ENCODE results near the gene CCDC14.

GRCh38 chr3:123878807-123879206 lies 82.2 kb downstream of the CCDC14 start:
- TF ChIP-seq, protein P1, sequence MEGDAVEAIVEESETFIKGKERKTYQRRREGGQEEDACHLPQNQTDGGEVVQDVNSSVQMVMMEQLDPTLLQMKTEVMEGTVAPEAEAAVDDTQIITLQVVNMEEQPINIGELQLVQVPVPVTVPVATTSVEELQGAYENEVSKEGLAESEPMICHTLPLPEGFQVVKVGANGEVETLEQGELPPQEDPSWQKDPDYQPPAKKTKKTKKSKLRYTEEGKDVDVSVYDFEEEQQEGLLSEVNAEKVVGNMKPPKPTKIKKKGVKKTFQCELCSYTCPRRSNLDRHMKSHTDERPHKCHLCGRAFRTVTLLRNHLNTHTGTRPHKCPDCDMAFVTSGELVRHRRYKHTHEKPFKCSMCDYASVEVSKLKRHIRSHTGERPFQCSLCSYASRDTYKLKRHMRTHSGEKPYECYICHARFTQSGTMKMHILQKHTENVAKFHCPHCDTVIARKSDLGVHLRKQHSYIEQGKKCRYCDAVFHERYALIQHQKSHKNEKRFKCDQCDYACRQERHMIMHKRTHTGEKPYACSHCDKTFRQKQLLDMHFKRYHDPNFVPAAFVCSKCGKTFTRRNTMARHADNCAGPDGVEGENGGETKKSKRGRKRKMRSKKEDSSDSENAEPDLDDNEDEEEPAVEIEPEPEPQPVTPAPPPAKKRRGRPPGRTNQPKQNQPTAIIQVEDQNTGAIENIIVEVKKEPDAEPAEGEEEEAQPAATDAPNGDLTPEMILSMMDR (conservative IDR thresholded peaks at IDR 0.05; ENCODE audit: low read depth in 2 of 2), result no peak
- TF ChIP-seq POLR2AphosphoS5 (IDR thresholded peaks at IDR 0.05; ENCODE audit: low read depth), result no peak
- TF ChIP-seq EZH2 (IDR thresholded peaks at IDR 0.05; ENCODE audit: low read depth, unreplicated experiment), result no peak
- TF ChIP-seq EZH2phosphoT487 (IDR thresholded peaks at IDR 0.05; ENCODE audit: unreplicated experiment), result no peak
- TF ChIP-seq STAT1 (IDR thresholded peaks at IDR 0.05; ENCODE audit: unreplicated experiment), result no peak
- TF ChIP-seq ZNF331 (CRISPR knock-in tag; IDR thresholded peaks at IDR 0.05; ENCODE audit: low read depth), result no peak
- TF ChIP-seq ETS1 (IDR thresholded peaks at IDR 0.05), result no peak
- TF ChIP-seq, protein P2, sequence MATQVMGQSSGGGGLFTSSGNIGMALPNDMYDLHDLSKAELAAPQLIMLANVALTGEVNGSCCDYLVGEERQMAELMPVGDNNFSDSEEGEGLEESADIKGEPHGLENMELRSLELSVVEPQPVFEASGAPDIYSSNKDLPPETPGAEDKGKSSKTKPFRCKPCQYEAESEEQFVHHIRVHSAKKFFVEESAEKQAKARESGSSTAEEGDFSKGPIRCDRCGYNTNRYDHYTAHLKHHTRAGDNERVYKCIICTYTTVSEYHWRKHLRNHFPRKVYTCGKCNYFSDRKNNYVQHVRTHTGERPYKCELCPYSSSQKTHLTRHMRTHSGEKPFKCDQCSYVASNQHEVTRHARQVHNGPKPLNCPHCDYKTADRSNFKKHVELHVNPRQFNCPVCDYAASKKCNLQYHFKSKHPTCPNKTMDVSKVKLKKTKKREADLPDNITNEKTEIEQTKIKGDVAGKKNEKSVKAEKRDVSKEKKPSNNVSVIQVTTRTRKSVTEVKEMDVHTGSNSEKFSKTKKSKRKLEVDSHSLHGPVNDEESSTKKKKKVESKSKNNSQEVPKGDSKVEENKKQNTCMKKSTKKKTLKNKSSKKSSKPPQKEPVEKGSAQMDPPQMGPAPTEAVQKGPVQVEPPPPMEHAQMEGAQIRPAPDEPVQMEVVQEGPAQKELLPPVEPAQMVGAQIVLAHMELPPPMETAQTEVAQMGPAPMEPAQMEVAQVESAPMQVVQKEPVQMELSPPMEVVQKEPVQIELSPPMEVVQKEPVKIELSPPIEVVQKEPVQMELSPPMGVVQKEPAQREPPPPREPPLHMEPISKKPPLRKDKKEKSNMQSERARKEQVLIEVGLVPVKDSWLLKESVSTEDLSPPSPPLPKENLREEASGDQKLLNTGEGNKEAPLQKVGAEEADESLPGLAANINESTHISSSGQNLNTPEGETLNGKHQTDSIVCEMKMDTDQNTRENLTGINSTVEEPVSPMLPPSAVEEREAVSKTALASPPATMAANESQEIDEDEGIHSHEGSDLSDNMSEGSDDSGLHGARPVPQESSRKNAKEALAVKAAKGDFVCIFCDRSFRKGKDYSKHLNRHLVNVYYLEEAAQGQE (IDR thresholded peaks at IDR 0.05; ENCODE audit: unreplicated experiment), result no peak
- TF ChIP-seq CREB1 (CRISPR knock-in tag; IDR thresholded peaks at IDR 0.05; ENCODE audit: low read depth), result no peak
- no peak for TF ChIP-seq NANOG (IDR thresholded peaks at IDR 0.05; ENCODE audit: borderline replicate concordance)
- TF ChIP-seq, protein P3, sequence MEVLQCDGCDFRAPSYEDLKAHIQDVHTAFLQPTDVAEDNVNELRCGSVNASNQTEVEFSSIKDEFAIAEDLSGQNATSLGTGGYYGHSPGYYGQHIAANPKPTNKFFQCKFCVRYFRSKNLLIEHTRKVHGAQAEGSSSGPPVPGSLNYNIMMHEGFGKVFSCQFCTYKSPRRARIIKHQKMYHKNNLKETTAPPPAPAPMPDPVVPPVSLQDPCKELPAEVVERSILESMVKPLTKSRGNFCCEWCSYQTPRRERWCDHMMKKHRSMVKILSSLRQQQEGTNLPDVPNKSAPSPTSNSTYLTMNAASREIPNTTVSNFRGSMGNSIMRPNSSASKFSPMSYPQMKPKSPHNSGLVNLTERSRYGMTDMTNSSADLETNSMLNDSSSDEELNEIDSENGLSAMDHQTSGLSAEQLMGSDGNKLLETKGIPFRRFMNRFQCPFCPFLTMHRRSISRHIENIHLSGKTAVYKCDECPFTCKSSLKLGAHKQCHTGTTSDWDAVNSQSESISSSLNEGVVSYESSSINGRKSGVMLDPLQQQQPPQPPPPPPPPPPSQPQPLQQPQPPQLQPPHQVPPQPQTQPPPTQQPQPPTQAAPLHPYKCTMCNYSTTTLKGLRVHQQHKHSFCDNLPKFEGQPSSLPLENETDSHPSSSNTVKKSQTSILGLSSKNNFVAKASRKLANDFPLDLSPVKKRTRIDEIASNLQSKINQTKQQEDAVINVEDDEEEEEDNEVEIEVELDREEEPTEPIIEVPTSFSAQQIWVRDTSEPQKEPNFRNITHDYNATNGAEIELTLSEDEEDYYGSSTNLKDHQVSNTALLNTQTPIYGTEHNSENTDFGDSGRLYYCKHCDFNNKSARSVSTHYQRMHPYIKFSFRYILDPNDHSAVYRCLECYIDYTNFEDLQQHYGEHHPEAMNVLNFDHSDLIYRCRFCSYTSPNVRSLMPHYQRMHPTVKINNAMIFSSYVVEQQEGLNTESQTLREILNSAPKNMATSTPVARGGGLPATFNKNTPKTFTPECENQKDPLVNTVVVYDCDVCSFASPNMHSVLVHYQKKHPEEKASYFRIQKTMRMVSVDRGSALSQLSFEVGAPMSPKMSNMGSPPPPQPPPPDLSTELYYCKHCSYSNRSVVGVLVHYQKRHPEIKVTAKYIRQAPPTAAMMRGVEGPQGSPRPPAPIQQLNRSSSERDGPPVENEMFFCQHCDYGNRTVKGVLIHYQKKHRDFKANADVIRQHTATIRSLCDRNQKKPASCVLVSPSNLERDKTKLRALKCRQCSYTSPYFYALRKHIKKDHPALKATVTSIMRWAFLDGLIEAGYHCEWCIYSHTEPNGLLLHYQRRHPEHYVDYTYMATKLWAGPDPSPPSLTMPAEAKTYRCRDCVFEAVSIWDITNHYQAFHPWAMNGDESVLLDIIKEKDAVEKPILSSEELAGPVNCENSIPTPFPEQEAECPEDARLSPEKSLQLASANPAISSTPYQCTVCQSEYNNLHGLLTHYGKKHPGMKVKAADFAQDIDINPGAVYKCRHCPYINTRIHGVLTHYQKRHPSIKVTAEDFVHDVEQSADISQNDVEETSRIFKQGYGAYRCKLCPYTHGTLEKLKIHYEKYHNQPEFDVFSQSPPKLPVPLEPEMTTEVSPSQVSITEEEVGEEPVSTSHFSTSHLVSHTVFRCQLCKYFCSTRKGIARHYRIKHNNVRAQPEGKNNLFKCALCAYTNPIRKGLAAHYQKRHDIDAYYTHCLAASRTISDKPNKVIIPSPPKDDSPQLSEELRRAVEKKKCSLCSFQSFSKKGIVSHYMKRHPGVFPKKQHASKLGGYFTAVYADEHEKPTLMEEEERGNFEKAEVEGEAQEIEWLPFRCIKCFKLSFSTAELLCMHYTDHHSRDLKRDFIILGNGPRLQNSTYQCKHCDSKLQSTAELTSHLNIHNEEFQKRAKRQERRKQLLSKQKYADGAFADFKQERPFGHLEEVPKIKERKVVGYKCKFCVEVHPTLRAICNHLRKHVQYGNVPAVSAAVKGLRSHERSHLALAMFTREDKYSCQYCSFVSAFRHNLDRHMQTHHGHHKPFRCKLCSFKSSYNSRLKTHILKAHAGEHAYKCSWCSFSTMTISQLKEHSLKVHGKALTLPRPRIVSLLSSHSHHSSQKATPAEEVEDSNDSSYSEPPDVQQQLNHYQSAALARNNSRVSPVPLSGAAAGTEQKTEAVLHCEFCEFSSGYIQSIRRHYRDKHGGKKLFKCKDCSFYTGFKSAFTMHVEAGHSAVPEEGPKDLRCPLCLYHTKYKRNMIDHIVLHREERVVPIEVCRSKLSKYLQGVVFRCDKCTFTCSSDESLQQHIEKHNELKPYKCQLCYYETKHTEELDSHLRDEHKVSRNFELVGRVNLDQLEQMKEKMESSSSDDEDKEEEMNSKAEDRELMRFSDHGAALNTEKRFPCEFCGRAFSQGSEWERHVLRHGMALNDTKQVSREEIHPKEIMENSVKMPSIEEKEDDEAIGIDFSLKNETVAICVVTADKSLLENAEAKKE (CRISPR knock-in tag; IDR thresholded peaks at IDR 0.05), result no peak
- no peak for TF ChIP-seq JUNB (IDR thresholded peaks at IDR 0.05; ENCODE audit: unreplicated experiment)
- TF ChIP-seq ZNF114 (CRISPR knock-in tag; IDR thresholded peaks at IDR 0.05), result no peak
